ENCODE results near the gene AGO3.

AGO3 gene

GRCh38 chr1:36111151-36111550 lies 180.2 kb downstream of the AGO3 start:
- Histone ChIP-seq H4K20me1 (ENCODE audit: insufficient read depth, low read length) (no peaks in the 10 kb centered on the region), H3K9ac (ENCODE audit: low read length) (no peak overlapping the region), H3F3A (ENCODE audit: insufficient read depth, low read length) (no peaks in the 10 kb centered on the region), H2AFZ (ENCODE audit: low read length) (no peak overlapping the region), H3K36me3 (ENCODE audit: insufficient read depth, low read length) (no peaks in the 10 kb centered on the region), H3K79me2 (ENCODE audit: insufficient read depth, low read length) (no peaks in the 10 kb centered on the region), H3K27ac (ENCODE audit: low read depth, low read length, poor library complexity, severe bottlenecking) (no peak overlapping the region), H3K9me2 (ENCODE audit: low read depth, low read length) (no peaks in the 10 kb centered on the region), H3K9me3 (ENCODE audit: low read length) (no peaks in the 10 kb centered on the region), H3K4me3 (ENCODE audit: low read depth, low read length, poor library complexity, severe bottlenecking) (no peak overlapping the region), H3K27me3 (ENCODE audit: insufficient read depth, low read length) (peaks cover 5% of the 10 kb centered on the region; the same call in 1 of the 2 replicates), H3K4me1 (ENCODE audit: insufficient read depth, low read length, severe bottlenecking) (peaks cover 6% of the 10 kb centered on the region), H3K4me2 (ENCODE audit: low read length) (no peak overlapping the region)
- TF ChIP-seq, protein P1, sequence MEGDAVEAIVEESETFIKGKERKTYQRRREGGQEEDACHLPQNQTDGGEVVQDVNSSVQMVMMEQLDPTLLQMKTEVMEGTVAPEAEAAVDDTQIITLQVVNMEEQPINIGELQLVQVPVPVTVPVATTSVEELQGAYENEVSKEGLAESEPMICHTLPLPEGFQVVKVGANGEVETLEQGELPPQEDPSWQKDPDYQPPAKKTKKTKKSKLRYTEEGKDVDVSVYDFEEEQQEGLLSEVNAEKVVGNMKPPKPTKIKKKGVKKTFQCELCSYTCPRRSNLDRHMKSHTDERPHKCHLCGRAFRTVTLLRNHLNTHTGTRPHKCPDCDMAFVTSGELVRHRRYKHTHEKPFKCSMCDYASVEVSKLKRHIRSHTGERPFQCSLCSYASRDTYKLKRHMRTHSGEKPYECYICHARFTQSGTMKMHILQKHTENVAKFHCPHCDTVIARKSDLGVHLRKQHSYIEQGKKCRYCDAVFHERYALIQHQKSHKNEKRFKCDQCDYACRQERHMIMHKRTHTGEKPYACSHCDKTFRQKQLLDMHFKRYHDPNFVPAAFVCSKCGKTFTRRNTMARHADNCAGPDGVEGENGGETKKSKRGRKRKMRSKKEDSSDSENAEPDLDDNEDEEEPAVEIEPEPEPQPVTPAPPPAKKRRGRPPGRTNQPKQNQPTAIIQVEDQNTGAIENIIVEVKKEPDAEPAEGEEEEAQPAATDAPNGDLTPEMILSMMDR (IDR thresholded peaks at IDR 0.05; ENCODE audit: low read length): no peak
- TF ChIP-seq EZH2 (IDR thresholded peaks at IDR 0.05; ENCODE audit: borderline replicate concordance, low read length): no peak

- Histone ChIP-seq H3F3A (ENCODE audit: insufficient read depth, low read length) (no peaks in the 10 kb centered on the region), H3K9ac (ENCODE audit: low read length) (no peak overlapping the region), H2AFZ (ENCODE audit: low read length) (no peak overlapping the region), H3K27me3 (ENCODE audit: insufficient read depth, low read length) (peaks cover 5% of the 10 kb centered on the region; the same call in 1 of the 2 replicates), H3K9me2 (ENCODE audit: low read depth, low read length) (no peaks in the 10 kb centered on the region), H3K36me3 (ENCODE audit: insufficient read depth, low read length) (no peaks in the 10 kb centered on the region), H3K4me2 (ENCODE audit: low read length) (no peak overlapping the region), H3K4me3 (ENCODE audit: low read depth, low read length, poor library complexity, severe bottlenecking) (no peak overlapping the region), H3K27ac (ENCODE audit: low read depth, low read length, poor library complexity, severe bottlenecking) (no peak overlapping the region), H3K79me2 (ENCODE audit: insufficient read depth, low read length) (no peaks in the 10 kb centered on the region), H3K4me1 (ENCODE audit: insufficient read depth, low read length, severe bottlenecking) (peaks cover 6% of the 10 kb centered on the region), H3K9me3 (ENCODE audit: low read length) (no peaks in the 10 kb centered on the region), H4K20me1 (ENCODE audit: insufficient read depth, low read length) (no peaks in the 10 kb centered on the region)
- TF ChIP-seq, protein P1 (IDR thresholded peaks at IDR 0.05; ENCODE audit: low read length): no peak
- TF ChIP-seq EZH2 (IDR thresholded peaks at IDR 0.05; ENCODE audit: borderline replicate concordance, low read length): no peak
These were observed 181.9 kb downstream of the AGO3 start for GRCh38 chr1:36112823-36113222.

GRCh38 chr1:36114371-36114770 lies 183.5 kb downstream of the AGO3 start:
- H2AFZ ChIP-seq (ENCODE audit: low read length): no peak overlapping the region
- no peaks in the 10 kb centered on the region for H3K36me3 ChIP-seq (ENCODE audit: insufficient read depth, low read length)
- no peaks in the 10 kb centered on the region for H3K9me2 ChIP-seq (ENCODE audit: low read depth, low read length)
- no peak overlapping the region for H3K27ac ChIP-seq (ENCODE audit: low read depth, low read length, poor library complexity, severe bottlenecking)
- H3K79me2 ChIP-seq (ENCODE audit: insufficient read depth, low read length): no peaks in the 10 kb centered on the region
- no peak overlapping the region for H3K4me3 ChIP-seq (ENCODE audit: low read depth, low read length, poor library complexity, severe bottlenecking)
- H4K20me1 ChIP-seq (ENCODE audit: insufficient read depth, low read length): no peaks in the 10 kb centered on the region
- H3K4me2 ChIP-seq (ENCODE audit: low read length): no peak overlapping the region
- TF ChIP-seq, protein P1 (IDR thresholded peaks at IDR 0.05; ENCODE audit: low read length): no peak
- no peak for TF ChIP-seq EZH2 (IDR thresholded peaks at IDR 0.05; ENCODE audit: borderline replicate concordance, low read length)
- peaks cover 10% of the 10 kb centered on the region; the same call in 1 of the 2 replicates for H3K27me3 ChIP-seq (ENCODE audit: insufficient read depth, low read length)
- no peaks in the 10 kb centered on the region for H3F3A ChIP-seq (ENCODE audit: insufficient read depth, low read length)
- no peak overlapping the region for H3K9ac ChIP-seq (ENCODE audit: low read length)
- peaks cover 6% of the 10 kb centered on the region for H3K4me1 ChIP-seq (ENCODE audit: insufficient read depth, low read length, severe bottlenecking)
- no peaks in the 10 kb centered on the region for H3K9me3 ChIP-seq (ENCODE audit: low read length)
